ENCODE results near the gene PTPRT.

GRCh38 chr20:42902509-42902908 is 287.2 kb downstream of the PTPRT start:
- no peak for TF ChIP-seq CTCF (IDR thresholded peaks at IDR 0.05)
- TF ChIP-seq POLR2A (IDR thresholded peaks at IDR 0.05): no peak
